Keratinocyte (primary cell): ENCODE data around the gene KLF11. TPM values are rescaled to one million over a fixed set of nuclear protein-coding genes. Genes with fewer than 3 reads are reported as not detected.

Experiments
- DNase-seq: peaks from one replicate; pipeline ENCODE4 v3.0.0-alpha.2; 2011; ENCODE audit warnings: low read depth, missing footprints, low spot score
- FAIRE-seq: peaks from 2 replicates; lab custom pipeline; 2011; peaks lifted over from hg19 to GRCh38; lab: Jason Lieb, UNC
- H2AFZ ChIP-seq: 2 replicates; pipeline ENCODE4 v1.6.0; 2012; ENCODE audit warnings: low read length, control low read depth, inconsistent platforms; ENCODE audit not compliant: control insufficient read depth
- H3K27ac ChIP-seq: 2 replicates; pipeline ENCODE4 v1.5.1; 2011; ENCODE audit warnings: low read length; ENCODE audit not compliant: control insufficient read depth, insufficient read depth
- H3K27me3 ChIP-seq: 3 replicates; pipeline ENCODE4 v1.6.0; 2011; ENCODE audit warnings: low read length; ENCODE audit not compliant: control insufficient read depth, insufficient read depth; ENCODE audit errors: extremely low read depth
- H3K36me3 ChIP-seq, 2 experiments: 2 replicates in 1 of 2; 3 replicates in 1 of 2; pipeline ENCODE4 v1.5.1; 2011; ENCODE audit warnings: low read length in 2 of 2, mild to moderate bottlenecking in 1 of 2; ENCODE audit not compliant: control insufficient read depth in 2 of 2, insufficient read depth in 2 of 2; ENCODE audit errors: extremely low read depth in 1 of 2
- H3K4me1 ChIP-seq: 3 replicates; pipeline ENCODE4 v1.5.1; 2011; ENCODE audit warnings: low read length; ENCODE audit not compliant: control insufficient read depth, insufficient read depth; ENCODE audit errors: extremely low read depth
- H3K4me2 ChIP-seq: 3 replicates; pipeline ENCODE4 v1.6.0; 2011; ENCODE audit warnings: low read depth, low read length; ENCODE audit not compliant: control insufficient read depth, insufficient read depth; ENCODE audit errors: extremely low read depth
- H3K4me3 ChIP-seq, 3 experiments: fragments of 200-600 bp in 1 of 3; sonication (generic) in 1 of 3; 2 replicates in 2 of 3; 3 replicates in 1 of 3; pipeline ENCODE4 v1.5.1; 2011 to 2016; ENCODE audit warnings: low read length in 3 of 3, mild to moderate bottlenecking in 3 of 3, control low read depth in 2 of 3, inconsistent platforms in 1 of 3, low read depth in 1 of 3, mixed read lengths in 1 of 3, mixed run types in 1 of 3, moderate library complexity in 1 of 3; ENCODE audit not compliant: control insufficient read depth in 2 of 3, insufficient read depth in 2 of 3; ENCODE audit errors: extremely low read depth in 1 of 3
- H3K79me2 ChIP-seq: 2 replicates; pipeline ENCODE4 v1.6.0; 2012; ENCODE audit warnings: low read length; ENCODE audit not compliant: control insufficient read depth, insufficient read depth
- H3K9ac ChIP-seq: 3 replicates; pipeline ENCODE4 v1.6.0; 2011; ENCODE audit warnings: low read length; ENCODE audit not compliant: control insufficient read depth, insufficient read depth; ENCODE audit errors: extremely low read depth
- H3K9me1 ChIP-seq: 3 replicates; pipeline ENCODE4 v1.6.0; 2011; ENCODE audit warnings: low read length; ENCODE audit not compliant: control insufficient read depth, insufficient read depth; ENCODE audit errors: extremely low read depth
- H3K9me3 ChIP-seq: 2 replicates; pipeline ENCODE4 v1.5.1; 2012; ENCODE audit warnings: low read depth, low read length; ENCODE audit not compliant: control insufficient read depth
- H4K20me1 ChIP-seq: 3 replicates; pipeline ENCODE4 v1.6.0; 2011; ENCODE audit warnings: low read length; ENCODE audit not compliant: control insufficient read depth, insufficient read depth; ENCODE audit errors: extremely low read depth
- EZH2 ChIP-seq: IDR thresholded peaks from one replicate; pipeline ENCODE4 v1.6.1; 2012; ENCODE audit warnings: inconsistent platforms, mild to moderate bottlenecking, low read length, moderate library complexity
- dilution Hi-C: fragments of 300-500 bp; cut with MboI; formaldehyde crosslinking; loops from one replicate; pipeline ENCODE4 v1.7.0; 2020; ENCODE audit warnings: low sequenced_read_pairs; ENCODE audit not compliant: extremely low pct_ligation_motif_present
- polyA plus RNA-seq, 5 experiments: library from polyadenylated mRNA; depleted of rRNA in 3 of 5; stranded (reverse) in 3 of 5; stranded (forward) in 1 of 5; unstranded in 1 of 5; fragments of >200 nt; gene quantifications; 1 replicate in 1 of 5; 2 replicates in 3 of 5; 3 replicates in 1 of 5; pipeline versions ENCODE4 v1.2.1 to v1.2.3, GENCODE V29; 2011 to 2012; ENCODE audit warnings: missing spikeins in 2 of 5, low read depth in 1 of 5, low replicate concordance in 1 of 5
- TF ChIP-seq, protein P1 (sequence below), 3 experiments: IDR thresholded peaks in 1 of 3; conservative IDR thresholded peaks in 1 of 3; optimal IDR thresholded peaks in 1 of 3; 2 replicates in 2 of 3; 3 replicates in 1 of 3; pipeline versions ENCODE3 to v1.5.1; 2011; ENCODE audit warnings: low read length in 3 of 3, mild to moderate bottlenecking in 3 of 3, moderate library complexity in 2 of 3, control low read depth in 1 of 3, inconsistent platforms in 1 of 3; ENCODE audit not compliant: insufficient read depth in 2 of 3; ENCODE audit errors: extremely low read depth in 1 of 3

The KLF11 gene
- polyA plus RNA-seq, 1 donor (not counting 4 experiments of a cell fraction or from before 2014, with no cell fraction given) = 7.0 TPM

DNA sequence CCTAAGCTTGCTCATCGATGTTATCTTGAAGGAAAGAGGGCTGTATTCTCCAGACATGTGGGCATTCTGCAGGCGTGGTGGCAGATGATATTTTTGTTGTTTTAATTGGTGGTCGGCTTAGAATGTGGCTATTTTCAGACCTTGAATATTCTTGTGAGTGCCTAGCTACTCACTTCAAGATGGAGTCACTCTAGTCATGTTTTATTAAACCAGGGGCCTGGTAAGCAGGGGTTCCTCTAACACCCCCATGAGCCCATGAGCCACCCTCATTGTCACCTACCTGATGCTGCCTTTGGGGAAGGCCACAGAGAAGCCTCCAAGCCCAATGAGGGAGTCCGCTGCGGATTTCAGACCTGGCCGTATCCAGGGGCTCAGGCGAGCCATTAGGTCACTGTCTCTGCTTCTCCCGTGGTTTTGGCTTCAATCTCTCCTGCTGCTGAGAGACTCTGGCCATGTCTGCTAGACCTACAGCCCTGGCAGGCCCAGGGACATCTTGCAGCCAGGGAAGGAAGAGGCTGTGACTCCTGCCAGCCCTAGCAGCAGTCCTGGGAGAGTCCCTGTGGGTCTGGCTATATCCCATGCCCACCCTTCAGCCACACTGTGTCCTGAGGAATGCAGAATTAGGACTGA is 16.3 kb upstream of the KLF11 start:
- Histone ChIP-seq H3K36me3 (no peaks in the 10 kb centered on the region), H3K4me2 (no peak overlapping the region), H3K9ac (no peak overlapping the region), H3K4me3 (no peak overlapping the region), H3K27me3 (no peaks in the 10 kb centered on the region), H3K79me2 (no peaks in the 10 kb centered on the region), H3K27ac (no peak overlapping the region), H4K20me1 (no peaks in the 10 kb centered on the region), H3K4me1 (peaks cover 19% of the 10 kb centered on the region), H2AFZ (no peak overlapping the region), H3K9me3 (no peaks in the 10 kb centered on the region), H3K9me1 (no peaks in the 10 kb centered on the region)
- no peak for FAIRE-seq
- TF ChIP-seq EZH2 = no peak
- TF ChIP-seq, protein P1, sequence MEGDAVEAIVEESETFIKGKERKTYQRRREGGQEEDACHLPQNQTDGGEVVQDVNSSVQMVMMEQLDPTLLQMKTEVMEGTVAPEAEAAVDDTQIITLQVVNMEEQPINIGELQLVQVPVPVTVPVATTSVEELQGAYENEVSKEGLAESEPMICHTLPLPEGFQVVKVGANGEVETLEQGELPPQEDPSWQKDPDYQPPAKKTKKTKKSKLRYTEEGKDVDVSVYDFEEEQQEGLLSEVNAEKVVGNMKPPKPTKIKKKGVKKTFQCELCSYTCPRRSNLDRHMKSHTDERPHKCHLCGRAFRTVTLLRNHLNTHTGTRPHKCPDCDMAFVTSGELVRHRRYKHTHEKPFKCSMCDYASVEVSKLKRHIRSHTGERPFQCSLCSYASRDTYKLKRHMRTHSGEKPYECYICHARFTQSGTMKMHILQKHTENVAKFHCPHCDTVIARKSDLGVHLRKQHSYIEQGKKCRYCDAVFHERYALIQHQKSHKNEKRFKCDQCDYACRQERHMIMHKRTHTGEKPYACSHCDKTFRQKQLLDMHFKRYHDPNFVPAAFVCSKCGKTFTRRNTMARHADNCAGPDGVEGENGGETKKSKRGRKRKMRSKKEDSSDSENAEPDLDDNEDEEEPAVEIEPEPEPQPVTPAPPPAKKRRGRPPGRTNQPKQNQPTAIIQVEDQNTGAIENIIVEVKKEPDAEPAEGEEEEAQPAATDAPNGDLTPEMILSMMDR (optimal IDR thresholded peaks at IDR 0.05 in 1 of 3, IDR thresholded peaks at IDR 0.05 in 1 of 3, conservative IDR thresholded peaks at IDR 0.05 in 1 of 3; ENCODE audit: extremely low read depth in 1 of 3, insufficient read depth in 2 of 3, low read length in 3 of 3) = no peak
- DNase-seq = no peak
- dilution Hi-C loops = loop anchor here (25.0 kb wide), 1 partner anchor 265 kb away; no protein-coding TSS in a partner anchor

DNA sequence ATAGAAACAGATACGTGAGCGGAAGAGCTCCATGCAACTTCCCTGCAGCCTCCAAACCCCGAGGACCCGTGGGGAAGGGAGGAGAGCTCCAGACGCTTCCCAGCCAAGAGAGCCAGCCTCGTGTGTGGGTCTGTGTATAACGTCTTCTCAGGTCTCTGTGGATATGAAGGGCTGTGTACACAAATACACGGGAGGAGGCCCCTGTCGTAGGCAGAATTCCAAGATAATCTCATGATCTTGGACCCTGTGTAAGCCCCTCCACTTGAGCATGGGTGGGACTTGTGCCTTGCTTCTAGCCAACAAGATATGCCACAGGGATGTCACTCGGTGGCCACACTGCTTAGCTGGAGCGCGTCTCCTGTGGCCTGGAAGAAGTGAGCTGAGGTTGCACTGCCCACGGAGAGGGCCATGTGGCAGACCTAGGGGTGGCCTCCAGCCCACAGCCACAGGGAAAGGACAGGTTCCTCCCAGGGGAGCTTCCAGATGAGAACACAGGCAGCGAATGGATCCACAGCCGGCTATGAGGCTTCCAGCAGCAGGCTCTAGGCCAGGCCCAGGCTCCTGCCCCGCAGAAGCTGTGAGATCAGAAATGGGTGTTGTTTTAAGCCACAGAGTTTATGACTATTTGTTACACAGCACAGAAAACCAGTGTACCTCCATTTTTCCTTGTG is 15.6 kb upstream of the KLF11 start:
- Histone ChIP-seq H2AFZ (no peak overlapping the region), H3K4me2 (no peak overlapping the region), H3K36me3 (no peaks in the 10 kb centered on the region), H3K9me1 (no peaks in the 10 kb centered on the region), H4K20me1 (no peaks in the 10 kb centered on the region), H3K9me3 (no peaks in the 10 kb centered on the region), H3K9ac (no peak overlapping the region), H3K79me2 (no peaks in the 10 kb centered on the region), H3K4me1 (peaks cover 19% of the 10 kb centered on the region), H3K27me3 (no peaks in the 10 kb centered on the region), H3K27ac (no peak overlapping the region), H3K4me3 (no peak overlapping the region)
- TF ChIP-seq, protein P1 (optimal IDR thresholded peaks at IDR 0.05 in 1 of 3, IDR thresholded peaks at IDR 0.05 in 1 of 3, conservative IDR thresholded peaks at IDR 0.05 in 1 of 3; ENCODE audit: extremely low read depth in 1 of 3, insufficient read depth in 2 of 3, low read length in 3 of 3) = no peak
- TF ChIP-seq EZH2 = no peak
- FAIRE-seq (no peak), DNase-seq (no peak)
- dilution Hi-C loops = loop anchor here (25.0 kb wide), 1 partner anchor 265 kb away; no protein-coding TSS in a partner anchor
